Hindlimb muscle (tissue), 1 donor: ENCODE data around the gene ARL6. TPM values are rescaled to one million over a fixed set of nuclear protein-coding genes. Genes with fewer than 3 reads are reported as not detected.

ENCODE experiments used
- DNase-seq: peaks from one replicate; pipeline ENCODE4 v3.0.0-alpha.2; 2013
- polyA plus RNA-seq: library from polyadenylated mRNA; unstranded; fragments of 120-200 nt; gene quantifications from one replicate; pipeline ENCODE4 v1.2.1, GENCODE V29; 2013; ENCODE audit not compliant: insufficient read length

Gene ARL6
- polyA plus RNA-seq, result 5.3 TPM

DNA sequence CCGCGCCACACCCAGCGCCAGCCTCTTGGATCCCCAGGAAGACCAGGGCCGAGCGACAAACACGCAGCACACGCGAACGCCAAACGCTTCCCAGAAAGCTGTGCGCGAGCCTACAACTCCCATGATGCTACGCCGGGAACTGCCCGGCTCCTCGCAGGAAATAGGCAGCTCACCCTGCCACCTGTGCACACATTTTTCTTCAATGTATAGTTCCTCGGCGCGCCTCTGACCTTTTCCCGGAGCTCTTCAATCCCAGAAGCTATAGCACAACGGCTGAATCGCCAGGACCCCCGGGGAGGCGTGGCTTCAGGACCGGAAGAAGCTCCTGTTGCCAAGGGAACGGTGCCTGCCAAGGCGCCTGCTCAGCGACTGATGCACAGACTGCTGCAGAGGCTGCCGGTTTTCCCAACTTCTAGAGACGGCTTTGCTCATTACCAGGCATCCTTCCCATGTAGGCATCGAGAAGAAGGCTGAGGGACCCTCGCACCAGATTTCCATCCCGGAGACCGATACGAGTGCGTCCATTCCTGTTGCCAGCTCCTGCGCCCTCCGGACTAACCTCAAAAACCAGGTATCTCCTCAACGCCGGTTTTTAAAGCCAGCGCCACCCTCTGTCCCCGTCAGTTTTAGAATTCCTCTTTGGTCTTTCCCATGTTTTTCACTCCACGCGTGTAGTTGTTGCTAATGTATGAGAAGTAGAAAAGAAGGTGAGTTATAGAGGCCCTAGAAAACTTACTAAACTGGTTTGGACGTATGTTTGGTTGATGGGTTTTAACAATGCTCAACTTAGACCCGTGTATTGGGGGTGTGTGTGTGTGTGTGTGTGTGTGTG is at the start of gene ARL6:
ARL6 (plus strand) TSS at position 352 of the 832 bp plus-strand sequence. CDS start 3,350 bp downstream, outside the sequence.
- peak; percentile 92 for DNase-seq

- DNase-seq, result peak; percentile 76
Observed at GRCh38 chr3:97719156-97719821, 45.3 kb upstream of the ARL6 start.

GRCh38 chr3:97720417-97720816 is 44.1 kb upstream of the ARL6 start:
- DNase-seq, result no peak

- no peak for DNase-seq
Observed at GRCh38 chr3:97721446-97721845, 43.1 kb upstream of the ARL6 start.

DNA sequence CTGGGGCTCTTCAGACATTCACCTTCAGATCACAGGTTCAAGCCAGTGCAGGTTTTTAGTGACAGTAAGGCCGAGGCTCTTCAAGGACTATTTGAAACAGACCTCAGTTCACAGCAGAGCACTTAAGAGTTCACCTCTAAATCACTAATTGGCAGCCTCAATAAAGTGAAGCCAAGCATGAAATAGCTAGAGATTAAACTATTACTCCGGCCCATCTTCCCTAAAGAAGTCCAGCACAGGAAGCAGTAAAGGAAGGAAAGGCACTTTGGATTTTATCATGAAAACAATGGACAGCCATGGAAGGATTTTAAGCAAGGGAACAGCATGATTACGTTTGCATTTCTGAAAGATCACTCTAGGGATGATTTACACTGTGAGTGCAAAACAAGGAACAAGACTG is 27.6 kb upstream of the ARL6 start:
- no peak for DNase-seq

DNA sequence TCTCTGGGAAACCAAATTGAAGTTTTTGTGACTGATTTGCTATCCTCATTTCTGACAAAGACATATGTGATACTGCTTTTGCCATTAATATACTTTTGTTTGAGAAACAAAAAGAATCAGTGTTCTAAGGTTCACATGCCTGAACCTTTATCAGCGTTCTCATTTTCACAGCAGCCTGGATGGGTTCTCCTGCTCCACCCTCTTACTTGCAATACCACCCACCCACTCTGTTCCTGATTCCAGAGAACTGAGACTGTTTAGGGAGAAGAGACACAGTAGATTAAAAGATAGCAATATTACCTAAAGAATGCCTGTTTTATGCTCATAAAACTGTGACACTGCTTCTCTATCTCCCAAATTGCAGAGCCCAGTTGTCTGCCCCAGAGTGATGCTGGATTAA is 25.8 kb upstream of the ARL6 start:
- DNase-seq, result no peak

GRCh38 chr3:97742036-97742435 is 22.5 kb upstream of the ARL6 start:
- no peak for DNase-seq

GRCh38 chr3:97744289-97744688 is 20.3 kb upstream of the ARL6 start:
- DNase-seq, result no peak

DNA sequence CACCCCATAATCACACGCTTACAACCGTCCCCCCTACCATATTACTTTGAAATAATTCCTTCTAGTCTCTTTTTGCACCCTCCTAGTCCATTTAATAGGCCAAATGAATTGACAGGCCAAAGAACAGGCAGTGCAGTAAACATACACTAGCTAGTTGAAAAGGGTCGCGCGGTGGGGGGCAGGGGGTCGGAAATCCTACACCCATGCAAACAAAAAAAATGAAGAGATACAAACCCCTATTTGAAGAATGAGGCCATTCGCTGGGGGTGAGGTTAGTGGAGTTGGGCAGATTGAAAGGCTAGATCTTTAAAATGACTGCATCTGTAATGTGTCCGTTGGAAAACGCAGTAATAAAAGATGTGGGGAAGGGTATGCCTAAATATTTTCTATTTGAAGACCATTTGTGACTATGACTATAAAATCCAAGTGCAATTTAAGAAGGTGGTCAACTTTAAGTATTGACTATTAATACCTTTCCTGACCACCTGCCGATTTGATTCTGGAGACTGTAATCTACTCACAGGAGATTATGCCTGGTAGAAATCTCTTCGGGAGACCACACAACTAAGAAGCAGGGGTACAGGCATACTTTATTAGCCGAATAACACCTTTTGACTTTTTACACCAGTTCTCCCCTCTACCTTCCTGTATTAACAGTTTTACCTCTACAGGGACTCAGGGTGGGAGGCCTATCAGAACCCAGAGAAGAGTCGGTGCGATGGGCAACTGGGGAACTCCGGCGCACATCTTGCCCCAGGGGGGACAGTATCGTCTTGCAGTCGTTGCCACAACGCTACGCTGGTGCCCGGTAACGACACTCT is 762 bp upstream of the ARL6 start:
- no peak for DNase-seq

DNA sequence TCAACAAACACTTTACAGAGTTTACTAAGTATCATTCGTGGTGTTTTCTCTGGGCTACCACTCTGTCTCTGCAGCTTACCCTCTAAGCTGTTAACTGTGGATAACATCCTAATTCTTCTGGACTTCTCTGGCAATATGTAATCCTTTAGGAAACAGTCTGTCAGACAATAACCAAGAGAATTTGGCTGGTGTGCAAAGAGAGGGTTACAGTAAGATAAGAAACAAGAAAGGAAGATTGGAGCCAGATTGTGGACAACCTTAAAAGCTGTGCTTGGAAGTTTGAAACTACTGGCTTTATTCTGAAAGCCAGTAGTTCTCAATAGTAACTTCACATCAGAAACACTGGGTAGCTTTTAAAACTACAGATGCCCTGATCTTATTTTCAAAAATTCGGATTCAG is 778 bp downstream of the ARL6 start:
- DNase-seq, result no peak

GRCh38 chr3:97772926-97773325 is 8.4 kb downstream of the ARL6 start:
- no peak for DNase-seq

GRCh38 chr3:97778152-97778551 is 13.6 kb downstream of the ARL6 start:
- DNase-seq, result no peak

DNA sequence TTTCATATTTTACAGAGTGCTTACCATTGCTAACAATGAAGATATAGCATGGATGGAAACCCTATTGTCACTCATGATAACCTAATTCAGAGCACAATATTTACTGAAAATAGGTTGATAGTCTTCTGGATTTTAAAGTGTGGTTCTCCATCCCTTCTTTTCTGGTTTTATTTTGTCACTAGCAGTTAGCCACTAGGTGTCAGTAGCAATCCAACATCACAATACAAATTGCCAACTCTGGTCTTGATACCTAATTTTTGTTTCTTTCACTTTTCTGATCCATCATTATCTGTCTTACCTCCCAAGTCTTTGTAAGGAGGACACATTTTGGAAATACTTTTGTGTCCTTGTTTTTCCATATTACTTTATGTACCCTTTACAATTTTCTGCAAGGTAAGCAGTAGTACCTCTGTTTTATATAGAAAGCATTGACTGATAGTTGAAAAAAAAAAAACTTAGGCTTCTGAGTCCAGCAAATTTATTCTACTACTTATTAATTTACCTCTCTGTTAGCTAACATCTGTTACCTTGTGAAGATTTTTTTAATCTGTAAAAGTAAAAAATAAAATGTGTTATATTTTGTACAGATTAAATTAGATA is 29.0 kb downstream of the ARL6 start:
- DNase-seq, result peak; percentile 60

DNA sequence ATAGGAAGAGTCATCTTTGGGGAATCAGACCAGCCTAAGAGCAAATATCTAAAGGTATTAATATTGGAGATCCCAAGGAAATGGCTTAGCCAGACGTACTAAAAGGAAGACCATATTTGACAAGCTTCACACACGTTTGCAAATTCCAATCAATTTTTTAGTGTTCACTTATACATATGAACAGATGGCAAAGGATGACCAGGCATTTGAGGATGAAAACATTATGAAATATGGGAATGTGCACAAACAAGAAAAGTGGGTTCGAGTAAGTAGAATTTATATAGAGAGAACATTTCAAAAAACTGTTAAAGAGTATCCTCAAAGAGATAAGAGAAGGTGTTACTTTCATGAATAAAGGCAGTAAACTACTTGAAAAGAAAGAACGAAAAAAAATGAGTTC is 31.4 kb downstream of the ARL6 start:
- DNase-seq, result no peak

- DNase-seq, result no peak
Observed at GRCh38 chr3:97804471-97804870, 39.9 kb downstream of the ARL6 start.

DNA sequence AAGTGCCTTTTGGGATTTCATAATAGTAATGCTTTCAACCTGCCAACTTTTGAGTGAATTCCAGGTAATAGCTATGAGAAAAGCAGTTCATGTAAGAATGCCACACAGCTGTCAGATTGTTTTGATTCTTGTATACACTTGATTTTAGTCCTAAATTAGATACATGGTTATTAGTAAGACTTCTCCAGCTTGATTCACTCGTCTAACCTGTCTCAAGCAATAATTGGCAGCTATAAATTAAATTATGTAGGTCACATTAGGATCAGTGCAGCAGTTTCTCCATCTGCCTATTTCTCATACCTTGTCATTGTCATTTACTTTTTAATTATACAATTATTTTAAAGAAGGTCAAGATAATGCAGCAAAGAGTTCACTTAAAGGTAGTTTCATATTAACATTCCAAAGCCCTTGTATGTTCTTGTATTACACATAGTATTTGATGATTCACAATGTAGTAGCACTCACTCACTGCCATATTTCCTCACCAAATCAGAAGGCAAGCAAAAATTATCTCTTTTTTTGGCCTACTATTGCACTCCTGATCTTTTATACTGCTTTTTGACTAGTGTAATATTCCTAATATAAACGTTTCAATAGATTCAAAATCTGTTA is 46.3 kb downstream of the ARL6 start:
- no peak for DNase-seq

DNA sequence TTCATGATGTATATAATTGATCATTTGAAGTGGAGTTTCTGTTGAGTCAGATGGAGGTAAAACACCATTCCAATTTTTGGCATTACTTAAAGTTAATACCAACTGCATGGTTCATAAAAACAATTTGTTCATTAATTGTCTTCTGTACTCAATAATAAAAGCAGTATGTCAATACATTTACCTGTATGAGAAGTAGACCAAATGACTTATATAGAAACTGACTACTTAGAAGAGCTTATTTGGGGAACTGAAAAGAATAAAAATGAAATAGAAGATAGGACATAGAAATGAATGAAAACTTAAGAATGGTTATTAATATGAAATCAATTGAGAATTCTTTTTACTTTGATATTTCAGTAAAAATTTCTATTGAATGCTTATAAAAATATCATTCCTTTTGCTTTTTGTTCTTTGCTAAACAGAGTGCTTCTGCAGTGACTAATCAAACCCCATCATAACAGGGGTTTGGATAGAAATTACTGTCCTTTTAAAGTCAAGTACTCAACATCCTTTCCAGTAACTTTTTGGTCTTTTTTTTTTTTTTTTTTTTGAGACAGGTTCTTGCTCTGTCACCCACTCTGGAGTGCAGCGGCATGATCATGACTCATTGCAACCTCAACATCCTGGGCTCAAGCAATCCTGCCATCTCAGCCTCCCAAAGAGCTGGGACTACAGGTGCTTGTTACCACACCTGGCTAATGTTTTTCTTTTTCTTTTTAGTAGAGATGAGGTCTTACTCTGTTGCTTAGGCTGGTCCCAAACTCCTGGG is 50.8 kb downstream of the ARL6 start:
- DNase-seq, result no peak

GRCh38 chr3:97816811-97817210 is 52.3 kb downstream of the ARL6 start:
- DNase-seq, result no peak

GRCh38 chr3:97817965-97818364 is 53.4 kb downstream of the ARL6 start:
- DNase-seq, result no peak

- DNase-seq, result no peak
Observed at GRCh38 chr3:97820780-97821179, 56.2 kb downstream of the ARL6 start.

DNA sequence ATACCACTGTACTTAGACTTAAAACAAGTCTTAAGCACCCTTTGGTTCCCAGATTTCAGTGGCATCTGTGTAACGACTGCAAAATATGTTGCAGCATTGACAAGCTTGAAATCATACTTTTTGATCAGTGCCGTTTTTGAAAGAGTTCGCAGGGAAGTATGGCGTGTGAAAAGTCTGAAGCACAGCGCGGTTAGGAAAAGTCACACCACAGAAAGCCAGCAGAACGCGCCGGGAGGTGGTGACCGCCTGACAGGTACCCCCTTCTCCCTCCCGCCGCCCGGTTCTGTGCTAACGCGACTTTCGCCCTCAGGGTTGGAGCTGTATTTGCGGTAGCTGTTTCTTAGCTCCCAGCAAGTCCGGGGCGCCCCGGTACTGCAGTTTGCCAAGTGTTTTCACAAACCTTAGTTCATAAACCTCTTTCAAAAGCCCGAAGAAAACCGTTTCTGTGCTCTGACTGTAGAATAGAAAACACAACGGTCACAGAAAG is 56.8 kb downstream of the ARL6 start:
- no peak for DNase-seq
